B cell (primary cell): ENCODE measurements around the gene RRBP1.

Source experiments
- EZH2 ChIP-seq: IDR thresholded peaks from 2 replicates; pipeline ENCODE4 v1.6.1; 2012; ENCODE audit warnings: borderline replicate concordance, low read depth, mild to moderate bottlenecking, moderate library complexity, low read length; ENCODE audit not compliant: insufficient read depth, poor library complexity, severe bottlenecking
- TF ChIP-seq, protein P1 (sequence below): fragments of 200-600 bp; IDR thresholded peaks from one replicate; pipeline ENCODE4 v1.8.0; 2022; ENCODE audit warnings: antibody characterized with exemption, mild to moderate bottlenecking

DNA sequence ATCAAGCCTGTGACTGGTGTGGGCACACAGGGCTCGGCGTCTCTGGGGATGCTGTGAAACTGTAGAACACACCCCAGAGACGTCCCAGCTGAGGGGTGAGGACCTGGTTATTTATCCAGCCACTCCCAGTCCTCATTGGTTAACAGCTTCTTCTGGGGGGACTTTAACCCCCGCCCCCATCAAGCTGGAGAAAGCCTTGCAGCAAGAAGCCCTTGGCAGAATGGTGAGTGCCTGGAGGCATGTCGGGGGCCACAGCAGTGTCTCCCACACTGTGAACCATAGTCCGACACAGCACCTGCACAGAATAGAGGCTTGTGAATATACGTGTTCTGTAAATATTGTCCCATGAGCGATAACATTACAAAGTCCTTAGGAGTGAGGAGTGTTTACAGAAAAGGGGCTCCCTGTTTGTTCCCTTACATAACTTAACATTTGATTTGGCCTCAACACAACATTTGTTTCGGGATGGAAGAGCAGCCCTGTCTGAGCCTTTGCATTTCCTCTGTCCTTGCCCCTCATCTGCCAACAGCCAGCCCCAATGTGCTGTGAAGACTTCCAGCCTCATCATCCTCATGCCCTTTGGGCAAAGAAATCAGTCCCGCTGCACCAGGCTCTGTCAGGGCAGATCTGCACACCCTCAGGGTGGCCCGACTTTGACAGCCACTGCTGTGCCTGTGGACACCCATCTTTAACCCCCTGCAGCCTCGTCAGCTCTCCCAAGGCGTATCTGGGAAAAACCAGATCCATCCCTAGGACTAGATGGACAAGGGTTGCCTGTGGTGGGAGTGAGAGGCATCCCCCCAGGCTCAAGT, 2.2 kb upstream of the RRBP1 start:
- TF ChIP-seq, protein P1, sequence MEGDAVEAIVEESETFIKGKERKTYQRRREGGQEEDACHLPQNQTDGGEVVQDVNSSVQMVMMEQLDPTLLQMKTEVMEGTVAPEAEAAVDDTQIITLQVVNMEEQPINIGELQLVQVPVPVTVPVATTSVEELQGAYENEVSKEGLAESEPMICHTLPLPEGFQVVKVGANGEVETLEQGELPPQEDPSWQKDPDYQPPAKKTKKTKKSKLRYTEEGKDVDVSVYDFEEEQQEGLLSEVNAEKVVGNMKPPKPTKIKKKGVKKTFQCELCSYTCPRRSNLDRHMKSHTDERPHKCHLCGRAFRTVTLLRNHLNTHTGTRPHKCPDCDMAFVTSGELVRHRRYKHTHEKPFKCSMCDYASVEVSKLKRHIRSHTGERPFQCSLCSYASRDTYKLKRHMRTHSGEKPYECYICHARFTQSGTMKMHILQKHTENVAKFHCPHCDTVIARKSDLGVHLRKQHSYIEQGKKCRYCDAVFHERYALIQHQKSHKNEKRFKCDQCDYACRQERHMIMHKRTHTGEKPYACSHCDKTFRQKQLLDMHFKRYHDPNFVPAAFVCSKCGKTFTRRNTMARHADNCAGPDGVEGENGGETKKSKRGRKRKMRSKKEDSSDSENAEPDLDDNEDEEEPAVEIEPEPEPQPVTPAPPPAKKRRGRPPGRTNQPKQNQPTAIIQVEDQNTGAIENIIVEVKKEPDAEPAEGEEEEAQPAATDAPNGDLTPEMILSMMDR: no peak
- no peak for TF ChIP-seq EZH2
